ENCODE results near the gene IPCEF1.

Gene IPCEF1, protein sequence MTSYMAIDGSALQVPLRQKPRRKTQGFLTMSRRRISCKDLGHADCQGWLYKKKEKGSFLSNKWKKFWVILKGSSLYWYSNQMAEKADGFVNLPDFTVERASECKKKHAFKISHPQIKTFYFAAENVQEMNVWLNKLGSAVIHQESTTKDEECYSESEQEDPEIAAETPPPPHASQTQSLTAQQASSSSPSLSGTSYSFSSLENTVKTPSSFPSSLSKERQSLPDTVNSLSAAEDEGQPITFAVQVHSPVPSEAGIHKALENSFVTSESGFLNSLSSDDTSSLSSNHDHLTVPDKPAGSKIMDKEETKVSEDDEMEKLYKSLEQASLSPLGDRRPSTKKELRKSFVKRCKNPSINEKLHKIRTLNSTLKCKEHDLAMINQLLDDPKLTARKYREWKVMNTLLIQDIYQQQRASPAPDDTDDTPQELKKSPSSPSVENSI

DNA sequence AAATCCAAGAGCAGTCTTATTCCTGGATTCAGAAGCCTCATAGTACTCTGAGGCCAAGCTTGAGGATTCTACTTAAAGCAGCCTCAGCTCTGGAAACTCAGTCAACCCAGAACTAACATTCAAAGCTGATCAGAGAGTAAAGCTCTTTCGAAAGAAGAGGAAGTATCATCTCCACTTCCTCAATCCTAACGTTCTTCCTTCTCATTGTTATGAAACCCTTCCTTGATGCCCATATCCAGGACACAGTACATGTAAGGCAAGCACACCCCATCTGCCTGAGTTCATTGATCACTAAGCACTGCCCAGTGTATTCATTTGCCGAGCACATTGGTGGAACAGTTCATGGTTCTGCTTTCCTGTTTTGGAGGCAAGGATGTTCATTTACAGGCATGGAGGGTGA is at the start of gene IPCEF1:
Gene IPCEF1 (minus strand): TSS at position 114 of the 400 bp plus-strand sequence. CDS start 90,856 bp downstream, outside the sequence.
- DNase-seq (ENCODE audit: low spot score) = no peak

DNA sequence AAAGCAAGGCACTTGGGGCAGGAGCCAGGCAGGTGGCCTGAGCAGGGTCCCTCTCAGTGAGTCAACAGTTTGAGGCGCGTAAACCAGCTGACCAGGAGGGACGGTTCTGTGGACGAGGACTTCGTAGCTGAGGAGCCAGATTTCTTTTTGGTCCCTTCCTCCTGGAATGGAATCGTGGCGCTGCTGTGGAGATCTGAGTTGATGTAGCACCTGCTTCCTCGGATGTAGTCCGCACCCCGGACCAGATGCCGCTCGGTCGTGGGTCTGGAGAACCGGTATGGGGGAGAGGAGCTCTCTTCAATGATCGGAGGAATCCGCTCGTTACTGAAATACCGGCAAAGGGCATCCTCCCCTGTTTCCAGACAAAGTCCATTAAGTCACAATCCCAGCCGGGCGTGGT is 49.7 kb upstream of the IPCEF1 start:
- DNase-seq (ENCODE audit: low spot score) = no peak

DNA sequence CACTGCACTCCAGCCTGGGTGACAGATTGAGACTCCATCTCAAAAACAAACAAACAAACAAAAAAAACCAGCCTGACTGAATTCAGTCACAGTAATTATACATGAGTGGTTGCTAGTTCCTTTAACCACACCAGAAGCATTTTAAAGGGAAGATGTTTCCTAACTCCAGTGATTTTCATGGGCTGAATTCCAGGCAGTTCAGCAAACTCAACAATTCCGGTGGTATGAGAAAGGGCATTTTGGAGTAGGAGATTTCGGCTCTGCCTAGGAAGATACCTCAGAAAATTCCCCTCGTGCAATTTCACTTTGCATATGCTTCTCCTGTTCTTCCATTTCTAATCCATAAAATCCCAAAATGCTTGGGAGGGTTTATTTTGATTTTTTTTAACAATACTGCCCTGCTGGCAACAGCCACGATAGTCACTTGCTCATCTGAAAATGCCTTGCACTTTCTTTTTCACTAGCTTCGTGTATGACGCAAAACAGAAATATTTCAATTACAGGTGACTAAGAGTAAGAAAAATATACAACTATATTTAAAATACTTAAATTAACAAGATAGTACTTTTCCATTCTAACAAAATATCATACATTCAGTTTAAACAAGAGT is 48.3 kb upstream of the IPCEF1 start:
- peak; percentile 22 for DNase-seq (ENCODE audit: low spot score)

DNA sequence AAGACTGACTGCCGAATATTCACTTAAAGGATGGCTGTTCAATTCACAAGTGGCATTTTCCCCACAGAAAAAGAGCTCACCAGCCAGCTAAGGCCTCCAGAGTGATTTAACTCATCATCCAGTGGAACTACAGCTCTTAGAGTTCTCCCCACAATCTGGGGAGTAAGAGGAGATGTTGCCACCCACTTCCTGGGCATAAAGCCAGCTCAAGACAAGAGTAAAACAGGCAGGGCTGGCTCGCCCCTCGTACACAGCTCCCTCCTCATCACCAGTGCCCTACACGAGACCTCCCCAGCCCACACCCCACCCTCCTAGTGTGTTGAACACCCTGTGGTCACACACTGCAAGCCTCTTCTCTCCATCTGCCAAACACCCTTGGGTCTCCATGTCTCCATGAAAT is 47.2 kb upstream of the IPCEF1 start:
- peak; percentile 36 for DNase-seq (ENCODE audit: low spot score)

DNA sequence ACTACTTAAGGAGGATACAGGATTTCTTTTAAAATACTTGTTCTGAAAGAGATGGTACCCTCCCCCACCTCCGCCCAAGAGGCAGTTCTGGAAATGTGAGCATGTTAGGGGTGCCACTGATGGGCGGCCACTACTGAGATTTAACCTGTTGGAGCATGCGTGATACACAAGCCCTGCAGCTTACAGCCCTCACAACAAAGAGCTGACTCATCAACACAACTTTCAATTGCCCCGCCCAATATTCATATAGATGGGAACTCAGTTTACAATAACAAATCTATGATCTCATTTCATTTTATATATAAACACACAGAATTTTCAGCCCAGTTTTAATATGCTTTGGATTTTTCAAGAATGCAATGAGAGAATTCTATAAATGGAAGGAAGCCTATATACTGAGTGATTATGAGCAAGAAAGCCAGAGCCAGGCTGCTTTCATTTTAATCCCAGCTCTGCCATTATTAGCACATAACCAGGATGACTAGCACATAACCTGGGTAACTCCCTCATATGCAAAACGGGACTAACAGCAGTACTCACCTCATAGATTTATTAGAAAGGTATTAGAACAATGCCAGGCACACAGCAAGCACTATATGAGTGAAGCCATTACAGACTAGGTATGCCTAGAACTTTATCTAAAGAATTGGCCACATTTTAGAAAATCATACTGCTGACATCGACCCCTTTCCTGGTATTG is 45.6 kb upstream of the IPCEF1 start:
- no peak for DNase-seq (ENCODE audit: low spot score)

DNA sequence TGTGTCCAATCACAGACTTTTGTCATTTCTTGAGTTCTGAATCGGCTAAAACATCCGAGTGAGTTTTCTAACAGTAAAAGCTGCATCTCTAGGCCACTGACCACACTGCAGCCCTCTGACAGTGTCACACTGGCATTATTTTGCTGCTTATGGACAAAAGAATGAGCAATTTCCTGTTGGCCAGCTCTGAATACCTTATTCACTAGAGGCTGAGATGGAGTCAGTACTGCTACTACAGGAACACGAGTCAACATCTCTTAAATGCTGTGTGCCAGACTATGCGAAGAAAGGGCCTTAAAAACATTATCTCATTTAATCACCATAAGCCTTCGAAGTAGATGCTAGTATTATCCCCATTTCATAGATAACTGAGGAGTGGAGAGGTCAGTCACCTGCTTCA is 42.5 kb upstream of the IPCEF1 start:
- no peak for DNase-seq (ENCODE audit: low spot score)

DNA sequence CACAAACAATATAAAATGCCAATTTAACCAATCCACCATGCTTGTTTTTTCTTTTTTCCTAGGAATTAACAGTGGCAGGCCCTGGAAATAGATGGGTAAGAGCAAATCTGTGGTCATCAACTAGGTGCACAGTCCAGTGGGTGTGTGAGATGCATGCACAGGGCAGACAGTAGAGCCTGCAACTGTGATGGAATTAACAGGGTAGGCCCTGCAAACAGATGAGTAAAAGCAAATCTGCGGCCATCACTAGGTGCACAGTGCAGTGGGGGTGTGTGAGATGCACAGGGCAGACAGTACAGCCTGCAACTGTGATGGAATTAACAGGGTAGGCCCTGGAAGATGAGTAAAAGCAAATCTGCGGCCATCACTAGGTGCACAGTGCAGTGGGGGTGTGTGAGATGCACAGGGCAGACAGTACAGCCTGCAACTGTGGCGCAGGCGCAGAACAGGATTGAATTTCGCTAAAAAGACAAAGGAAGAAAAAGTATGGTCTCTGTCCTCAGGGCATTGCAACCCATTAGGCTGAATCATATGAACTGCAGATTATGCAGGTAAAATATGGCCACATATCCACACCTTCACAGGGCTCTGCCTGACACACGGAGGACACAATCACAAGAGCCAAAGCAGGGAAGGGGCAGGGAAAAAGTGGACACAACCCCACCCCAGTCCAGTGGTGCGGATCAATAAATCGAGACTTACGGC is 41.0 kb upstream of the IPCEF1 start:
- no peak for DNase-seq (ENCODE audit: low spot score)

DNA sequence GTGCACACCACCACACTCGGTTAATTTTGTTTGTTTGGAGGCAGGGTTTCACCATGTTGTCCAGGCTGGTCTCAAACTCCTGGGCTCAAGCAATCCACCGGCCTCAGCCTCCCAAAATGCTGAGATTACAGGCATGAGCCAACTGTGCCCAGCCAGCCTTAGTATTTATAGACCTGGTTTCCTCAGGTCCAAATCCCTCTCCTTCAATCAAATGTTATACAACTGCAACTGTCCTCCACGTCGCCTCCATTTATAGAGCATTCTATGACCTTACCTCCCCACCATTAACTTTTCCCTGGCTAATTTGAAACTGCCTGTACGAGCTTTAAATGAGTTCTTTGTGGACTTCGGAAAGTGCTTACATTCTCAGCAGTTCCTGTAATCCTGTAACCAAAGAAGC is 39.3 kb upstream of the IPCEF1 start:
- no peak for DNase-seq (ENCODE audit: low spot score)

DNA sequence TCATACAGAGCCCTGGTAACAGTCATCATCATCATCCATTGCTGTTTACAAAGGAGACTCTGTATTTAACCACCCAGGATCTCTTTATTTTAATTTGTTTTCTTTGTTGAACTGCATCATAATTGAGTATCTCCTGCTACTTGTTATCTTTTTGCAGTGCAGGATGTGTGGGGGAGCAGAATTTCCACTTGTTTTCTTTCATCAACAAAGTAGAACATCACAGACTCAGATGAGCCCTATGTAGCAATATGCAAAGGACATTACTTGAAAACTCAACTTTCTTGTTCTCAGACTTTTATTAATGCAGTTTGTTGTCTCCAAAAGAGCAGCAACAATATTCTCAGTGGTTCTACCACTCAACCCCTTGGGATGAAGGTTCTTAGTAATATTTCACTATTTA is 38.7 kb upstream of the IPCEF1 start:
- DNase-seq (ENCODE audit: low spot score) = no peak

DNA sequence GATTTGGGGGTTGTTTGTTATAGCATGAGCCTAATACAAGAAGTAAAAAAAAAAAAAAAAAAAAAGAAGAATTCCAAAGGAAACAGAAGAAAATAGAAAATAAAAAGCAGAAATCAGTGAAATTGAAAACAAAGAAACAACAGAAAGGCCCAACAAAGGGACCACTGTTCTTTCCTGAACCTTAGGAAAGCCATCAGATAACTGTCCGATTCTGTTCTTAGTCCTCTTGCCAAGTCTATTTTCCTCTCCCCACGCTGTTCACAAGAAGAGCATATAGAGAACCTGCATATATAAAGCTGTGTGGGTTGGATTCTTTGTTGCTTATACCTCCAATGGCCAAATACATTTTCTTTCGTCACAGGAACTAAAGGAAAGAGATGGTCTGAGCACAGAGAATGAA is 38.0 kb upstream of the IPCEF1 start:
- DNase-seq (ENCODE audit: low spot score) = no peak

DNA sequence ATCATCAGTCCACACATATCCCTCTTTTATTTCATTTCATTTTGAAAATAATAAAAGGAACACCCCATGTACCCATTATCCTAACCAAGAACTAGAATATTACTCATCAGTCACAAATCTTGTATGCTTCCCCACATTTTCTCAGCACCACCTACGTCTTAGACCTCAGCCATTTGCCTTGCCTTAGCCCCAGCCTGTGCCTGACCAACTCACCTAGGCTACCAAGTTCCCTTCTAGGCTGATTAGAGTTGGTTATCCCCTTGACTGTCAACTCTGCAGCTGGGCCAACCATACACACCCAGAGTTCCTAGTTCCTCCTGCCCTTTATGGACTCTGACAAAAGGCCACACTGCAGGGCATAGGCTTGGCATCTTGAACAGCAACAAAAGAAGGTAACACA is 33.4 kb upstream of the IPCEF1 start:
- DNase-seq (ENCODE audit: low spot score) = no peak

DNA sequence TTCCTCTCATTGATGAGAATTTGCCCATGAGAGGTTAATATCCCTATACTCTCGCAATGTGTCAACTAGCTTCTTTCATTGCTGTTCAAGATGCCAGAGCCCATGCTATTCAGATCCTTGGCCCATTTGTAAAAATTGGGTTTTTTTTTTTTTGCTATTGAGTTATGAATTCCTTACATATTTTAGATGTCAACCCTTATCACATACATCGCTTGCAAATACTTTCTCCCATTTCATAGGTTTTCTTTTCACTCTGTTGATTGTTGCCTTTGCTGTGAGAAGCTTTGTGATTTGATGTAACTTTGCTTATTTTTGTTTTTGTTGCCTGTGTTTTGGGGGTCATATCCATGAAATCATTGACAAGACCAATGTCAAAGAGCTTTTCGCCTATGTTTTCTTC is 32.2 kb upstream of the IPCEF1 start:
- DNase-seq (ENCODE audit: low spot score) = no peak

DNA sequence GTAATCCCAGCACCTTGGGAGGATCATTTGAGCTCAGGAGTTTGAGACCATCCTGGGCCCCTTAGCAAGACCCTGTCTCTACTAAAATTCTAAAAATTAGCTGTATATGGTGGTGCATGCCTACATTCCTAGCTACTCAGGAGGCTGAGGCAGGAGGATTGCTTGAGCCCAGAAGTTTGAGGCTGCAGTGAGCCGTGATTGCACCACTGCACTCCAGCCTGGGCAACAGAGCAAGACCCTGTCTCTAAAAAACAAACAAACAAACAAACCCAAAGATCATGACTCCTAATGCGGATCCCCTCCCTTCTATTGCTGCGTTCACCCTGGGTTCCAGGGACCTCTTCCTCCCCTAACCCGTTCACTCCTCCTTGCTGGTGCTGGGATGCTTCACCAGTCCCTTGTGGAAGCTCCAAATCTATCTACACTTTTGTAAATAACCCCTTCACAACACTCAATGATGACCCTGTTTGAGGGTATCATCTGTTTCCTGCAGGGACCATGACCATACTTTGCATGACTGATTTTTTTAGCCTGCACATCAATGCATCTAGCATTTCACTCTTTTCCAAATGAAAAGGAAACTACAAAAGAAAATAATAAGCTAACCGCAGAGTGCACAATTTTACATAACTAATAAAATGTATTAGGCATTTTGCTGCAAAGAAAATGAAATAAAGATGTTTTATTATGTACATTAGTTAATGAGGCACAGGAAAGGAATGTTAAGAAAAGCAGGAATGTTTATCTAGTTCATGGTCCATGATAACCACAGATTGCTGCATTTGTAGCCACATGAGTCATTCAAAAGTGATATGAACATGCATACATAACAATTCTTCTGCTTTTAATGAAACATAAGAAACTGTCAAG is 30.5 kb upstream of the IPCEF1 start:
- DNase-seq (ENCODE audit: low spot score) = peak; percentile 44

DNA sequence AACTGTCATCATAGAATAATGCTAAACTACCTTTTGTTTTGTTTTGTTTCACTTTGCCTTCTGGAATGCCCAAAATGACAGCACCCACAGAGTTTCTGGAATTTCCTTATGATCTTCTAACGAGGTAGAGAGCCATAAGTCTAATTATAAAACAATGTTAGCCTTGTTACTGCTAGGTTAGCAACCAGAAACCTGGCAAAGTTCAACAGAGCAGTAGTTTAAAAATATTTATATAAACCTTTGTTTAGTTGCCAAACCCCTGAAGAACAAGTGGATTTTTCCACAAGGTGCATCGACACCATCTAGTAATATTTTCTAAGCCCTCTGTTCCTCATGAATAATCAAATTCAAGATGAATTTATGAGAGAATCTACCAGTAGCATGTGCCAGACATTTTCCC is 27.6 kb upstream of the IPCEF1 start:
- no peak for DNase-seq (ENCODE audit: low spot score)

DNA sequence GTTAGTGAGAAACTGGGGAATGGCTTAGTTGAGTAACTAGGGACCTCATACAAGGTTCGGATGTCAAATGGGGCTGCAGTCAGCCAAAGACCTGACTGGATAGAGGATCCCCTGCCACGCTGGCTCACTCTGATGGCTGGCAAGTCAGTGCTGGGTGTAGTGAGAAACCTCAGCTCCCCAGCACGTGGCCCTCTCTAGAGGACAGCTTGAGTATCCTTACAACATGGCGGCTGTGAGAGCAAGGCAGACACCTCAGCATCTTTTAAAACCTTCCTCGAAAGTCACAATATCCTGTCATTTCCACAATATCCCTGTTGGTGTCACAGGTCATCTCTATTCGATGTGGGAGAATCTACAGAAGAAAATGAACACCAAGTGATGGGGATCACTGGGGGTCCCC is 26.7 kb upstream of the IPCEF1 start:
- DNase-seq (ENCODE audit: low spot score) = no peak

DNA sequence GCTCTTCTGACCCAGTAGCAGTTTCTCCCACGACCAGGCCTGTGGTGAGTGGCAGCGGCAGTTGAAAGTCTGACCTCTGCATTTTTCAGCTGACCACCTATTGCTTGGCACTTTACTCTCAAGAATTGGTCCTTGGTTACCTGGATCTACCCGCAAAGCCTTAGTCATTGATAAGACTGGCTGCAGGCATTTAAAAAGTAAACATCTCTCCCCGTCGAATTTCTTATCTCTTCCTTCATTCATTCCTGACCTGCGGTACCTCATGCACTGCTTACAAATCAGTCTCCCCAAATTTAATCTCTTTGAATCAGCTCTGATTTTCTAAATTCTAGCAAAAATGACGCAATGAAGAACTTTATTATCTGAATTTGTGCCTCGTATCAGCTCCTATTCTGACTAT is 26.1 kb upstream of the IPCEF1 start:
- DNase-seq (ENCODE audit: low spot score) = no peak

DNA sequence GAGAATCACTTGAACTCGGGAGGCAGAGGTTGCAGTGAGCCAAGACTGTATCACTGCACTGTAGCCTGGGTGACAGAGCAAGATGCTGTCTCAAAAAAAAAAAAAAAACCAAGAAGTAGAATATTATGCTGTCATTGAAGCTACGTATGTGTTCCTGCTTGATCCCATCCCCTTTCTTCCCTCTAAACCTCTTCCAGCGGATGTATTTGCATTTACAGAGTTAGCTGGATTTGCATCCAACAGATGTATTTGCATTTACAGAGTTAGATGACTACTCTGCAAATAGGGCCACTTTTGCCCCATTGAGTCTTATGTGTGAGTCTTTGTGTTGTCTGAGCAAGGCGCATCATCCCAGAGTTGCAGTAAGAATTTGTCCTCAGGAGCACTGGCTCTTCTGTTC is 24.9 kb upstream of the IPCEF1 start:
- no peak for DNase-seq (ENCODE audit: low spot score)

DNA sequence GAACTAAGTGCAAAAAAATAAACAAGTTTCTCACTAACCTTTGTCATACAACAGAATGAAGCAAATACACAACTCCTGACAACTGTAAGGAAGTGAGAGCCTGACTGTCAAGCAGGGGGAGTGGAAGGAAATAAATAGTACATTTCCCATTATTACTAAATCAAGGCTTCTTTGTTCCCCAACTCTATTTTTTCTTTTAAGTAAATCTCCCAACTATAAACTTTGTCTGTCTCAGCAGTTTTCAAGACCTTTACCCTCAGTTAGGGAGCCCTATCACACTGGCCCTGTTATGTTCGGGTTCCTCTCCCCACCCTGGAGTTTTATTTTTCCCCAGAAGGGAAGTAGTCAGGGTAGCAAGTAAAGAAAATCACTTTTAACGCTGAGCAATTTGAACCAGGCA is 24.1 kb upstream of the IPCEF1 start:
- no peak for DNase-seq (ENCODE audit: low spot score)

DNA sequence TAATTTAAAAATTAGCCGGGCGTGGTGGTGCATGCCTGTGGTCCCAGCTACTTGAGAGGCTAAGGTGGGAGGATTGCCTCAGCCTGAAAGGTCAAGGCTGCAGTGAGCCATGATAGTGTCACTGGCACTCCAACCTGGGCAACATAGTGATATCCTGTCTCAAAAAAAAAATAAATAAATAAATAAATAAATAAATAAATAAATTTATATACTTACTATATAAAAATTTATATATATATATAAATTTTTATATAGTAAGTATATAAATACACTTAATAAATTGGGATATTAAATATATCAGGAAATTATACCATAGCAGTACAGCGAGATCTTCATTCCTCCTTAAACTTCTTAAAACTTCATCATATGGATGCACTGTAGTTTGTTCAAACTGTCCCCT is 23.0 kb upstream of the IPCEF1 start:
- no peak for DNase-seq (ENCODE audit: low spot score)

DNA sequence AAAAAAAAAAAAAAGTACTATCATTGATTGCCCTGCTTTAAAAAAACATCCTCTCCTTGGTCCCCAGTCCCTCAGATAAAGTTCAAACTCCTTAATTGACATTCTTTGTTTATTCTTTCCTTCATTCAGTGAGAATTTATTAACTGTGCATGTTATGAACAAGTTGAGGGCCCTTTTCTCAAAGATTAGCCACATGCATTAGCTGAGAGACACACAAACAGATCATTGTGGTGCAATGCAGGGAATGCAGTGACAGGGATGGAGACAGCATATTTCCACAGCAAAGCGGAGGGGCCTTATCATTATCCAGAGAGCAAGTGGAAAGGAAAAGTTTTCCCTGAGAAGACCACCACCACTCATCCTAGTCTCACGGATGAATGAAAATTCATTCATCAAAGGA is 21.9 kb upstream of the IPCEF1 start:
- peak; percentile 20 for DNase-seq (ENCODE audit: low spot score)

DNA sequence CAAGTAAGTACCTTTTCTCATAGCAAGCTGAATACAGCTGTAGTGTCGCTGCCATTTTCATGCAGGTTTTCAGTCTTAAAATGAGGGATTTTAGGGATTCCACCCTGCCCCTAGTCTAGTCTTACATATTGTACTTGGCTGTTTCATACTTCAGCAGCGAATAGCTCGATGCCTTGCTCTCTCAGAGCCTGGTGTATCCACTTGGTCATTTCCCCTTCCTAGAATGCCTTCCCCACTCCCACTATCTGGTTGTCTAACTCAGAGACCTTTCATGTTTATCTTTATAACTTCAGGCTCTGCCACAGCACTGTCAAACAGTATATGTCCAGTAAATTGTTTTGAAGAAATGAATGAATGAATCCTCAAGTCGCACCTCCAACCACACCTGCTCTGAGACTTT is 21.1 kb upstream of the IPCEF1 start:
- no peak for DNase-seq (ENCODE audit: low spot score)

DNA sequence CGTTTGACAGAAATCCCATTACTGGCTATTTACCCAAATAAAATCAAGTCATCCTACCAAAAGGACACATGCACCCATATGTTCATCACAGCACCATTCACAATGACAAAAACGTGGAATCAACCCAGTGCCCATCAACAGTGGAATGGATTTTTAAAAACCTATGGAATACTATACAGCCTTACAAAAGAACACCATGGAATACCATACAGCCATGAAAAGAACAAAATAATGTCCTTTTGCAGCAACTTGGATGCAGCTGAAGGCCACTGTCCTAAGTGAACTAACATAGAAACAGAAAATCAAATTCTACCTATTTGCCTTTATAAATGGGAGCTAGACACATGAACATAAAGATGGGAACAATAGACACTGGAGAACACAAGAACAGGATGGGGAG is 17.4 kb upstream of the IPCEF1 start:
- no peak for DNase-seq (ENCODE audit: low spot score)
